Ovary (tissue), 3 donors: ENCODE data around the gene LCT.

Experiments used
- CTCF ChIP-seq, 3 donors: fragments of 450-650 bp in 2 of 3; fragments of 200-600 bp in 1 of 3; IDR thresholded peaks; one replicate each; pipeline versions ENCODE4 v1.5.1 to v1.8.0; 2016 to 2022; ENCODE audit warnings: antibody characterized with exemption in 3 of 3, mild to moderate bottlenecking in 1 of 3
- POLR2A ChIP-seq: fragments of 450-650 bp; IDR thresholded peaks from one replicate; pipeline ENCODE4 v1.6.1; 2017; ENCODE audit warnings: antibody characterized with exemption, mild to moderate bottlenecking, moderate library complexity
- donor health status: DM: no; HTN: no; CAD: no.

- no peak for TF ChIP-seq CTCF (IDR thresholded peaks at IDR 0.05)
- no peak for TF ChIP-seq POLR2A
Observed at GRCh38 chr2:135839713-135840112, 2.7 kb upstream of the LCT start.
